ENCODE results near the gene GNB1.

- no peak for TF ChIP-seq EP300 (IDR thresholded peaks at IDR 0.05)
- TF ChIP-seq CTCF (IDR thresholded peaks at IDR 0.05), result no peak
- no peak for TF ChIP-seq POLR2A (IDR thresholded peaks at IDR 0.05)
These were observed 64.4 kb downstream of the GNB1 start for GRCh38 chr1:1826356-1827088.

Data from upper lobe of left lung (tissue), 4 donors.